Neuronal stem cell (in vitro differentiated cells): ENCODE measurements around the gene CLDN11.

Experiments
- DNase-seq: peaks from one replicate; pipeline ENCODE4 v3.0.0-alpha.2; 2013; ENCODE audit warnings: low spot score
- H2AFZ ChIP-seq: one replicate; pipeline ENCODE4 v1.6.1; 2013; ENCODE audit warnings: mild to moderate bottlenecking, low read length, inconsistent platforms
- H2AK5ac ChIP-seq: 2 replicates; pipeline ENCODE4 v1.6.1; 2013; ENCODE audit warnings: low read depth, mild to moderate bottlenecking, inconsistent platforms, low read length, moderate library complexity, mixed read lengths
- H2BK120ac ChIP-seq: 2 replicates; pipeline ENCODE4 v1.6.1; 2013; ENCODE audit warnings: low read depth, mild to moderate bottlenecking, inconsistent platforms, low read length, moderate library complexity, mixed read lengths
- H2BK12ac ChIP-seq: one replicate; pipeline ENCODE4 v1.6.1; 2013; ENCODE audit warnings: low read length, inconsistent platforms
- H2BK15ac ChIP-seq: 2 replicates; pipeline ENCODE4 v1.6.1; 2013; ENCODE audit warnings: mild to moderate bottlenecking, low read length, inconsistent platforms, mixed read lengths
- H2BK5ac ChIP-seq: one replicate; pipeline ENCODE4 v1.6.1; 2013; ENCODE audit warnings: inconsistent platforms, mild to moderate bottlenecking, low read length, moderate library complexity
- H3K14ac ChIP-seq: one replicate; pipeline ENCODE4 v1.6.1; 2013; ENCODE audit warnings: low read length, inconsistent platforms
- H3K18ac ChIP-seq: 2 replicates; pipeline ENCODE4 v1.6.1; 2013; ENCODE audit warnings: low read length, inconsistent platforms
- H3K23ac ChIP-seq: 2 replicates; pipeline ENCODE4 v1.6.1; 2013; ENCODE audit warnings: low read depth, mild to moderate bottlenecking, mixed read lengths, low read length, inconsistent platforms; ENCODE audit not compliant: poor library complexity
- H3K27ac ChIP-seq: replicated peaks from 3 replicates; pipeline ENCODE4 v1.5.1; 2013; ENCODE audit warnings: low read length, inconsistent platforms
- H3K27me3 ChIP-seq, 3 experiments: 2 replicates each; pipeline ENCODE4 v1.6.1; 2013; ENCODE audit warnings: low read length in 3 of 3, mild to moderate bottlenecking in 2 of 3, inconsistent platforms in 1 of 3, low read depth in 1 of 3, mixed read lengths in 1 of 3, moderate library complexity in 1 of 3; ENCODE audit not compliant: control insufficient read depth in 3 of 3, insufficient read depth in 3 of 3
- H3K36me3 ChIP-seq, 2 donors: replicated peaks in 1 of 2; 2 replicates each; pipeline ENCODE4 v1.6.1; 2013; ENCODE audit warnings: low read length in 2 of 2; ENCODE audit not compliant: control insufficient read depth in 2 of 2, insufficient read depth in 2 of 2
- H3K4ac ChIP-seq: 2 replicates; pipeline ENCODE4 v1.6.1; 2013; ENCODE audit warnings: inconsistent platforms, mild to moderate bottlenecking, low read length, moderate library complexity
- H3K4me1 ChIP-seq, 2 donors: 1 replicate in 1 of 2; 2 replicates in 1 of 2; pipeline ENCODE4 v1.6.1; 2013; ENCODE audit warnings: low read length in 2 of 2, low read depth in 1 of 2; ENCODE audit not compliant: control insufficient read depth in 2 of 2, insufficient read depth in 1 of 2
- H3K4me2 ChIP-seq: one replicate; pipeline ENCODE4 v1.6.1; 2013; ENCODE audit warnings: mild to moderate bottlenecking, low read length, inconsistent platforms; ENCODE audit not compliant: insufficient read depth, poor library complexity, severe bottlenecking
- H3K4me3 ChIP-seq, 2 donors: 2 replicates each; pipeline ENCODE4 v1.5.1; 2013; ENCODE audit warnings: low read length in 2 of 2, mild to moderate bottlenecking in 2 of 2, inconsistent platforms in 1 of 2, moderate library complexity in 1 of 2
- H3K79me1 ChIP-seq: one replicate; pipeline ENCODE4 v1.6.1; 2013; ENCODE audit warnings: low read depth, mild to moderate bottlenecking, inconsistent platforms, low read length, moderate library complexity
- H3K9ac ChIP-seq: one replicate; pipeline ENCODE4 v1.6.1; 2013; ENCODE audit warnings: mild to moderate bottlenecking, low read depth, low read length, inconsistent platforms; ENCODE audit not compliant: poor library complexity
- H3K9me3 ChIP-seq, 2 donors: replicated peaks in 1 of 2; 2 replicates each; pipeline versions ENCODE3 to v1.6.1; 2013; ENCODE audit warnings: low read length in 2 of 2, mild to moderate bottlenecking in 2 of 2, inconsistent platforms in 1 of 2, low read depth in 1 of 2, mixed read lengths in 1 of 2, moderate library complexity in 1 of 2; ENCODE audit not compliant: control insufficient read depth in 2 of 2, insufficient read depth in 1 of 2
- H4K8ac ChIP-seq: one replicate; pipeline ENCODE4 v1.6.1; 2013; ENCODE audit warnings: low read depth, mild to moderate bottlenecking, inconsistent platforms, low read length, moderate library complexity
- H4K91ac ChIP-seq: one replicate; pipeline ENCODE4 v1.6.1; 2013; ENCODE audit warnings: low read length, low read depth, mild to moderate bottlenecking, inconsistent platforms; ENCODE audit not compliant: poor library complexity
- WGBS, 2 donors: extraction: QIAGEN DNeasy Blood & Tissue Kit; methylation state at CpG; one replicate each; pipeline ENCODE4 v1.1.7; 2013; ENCODE audit warnings: missing lambda C conversion rate in 2 of 2, mixed read lengths in 1 of 2; ENCODE audit not compliant: insufficient read length in 2 of 2, insufficient replicate concordance in 1 of 2; ENCODE audit errors: extremely low coverage in 2 of 2; 5-methylcytosine and 5-hydroxymethylcytosine counted together

The CLDN11 gene

GRCh38 chr3:170386468-170386867 is 32.2 kb upstream of the CLDN11 start:
- WGBS, 2 donors, result no CpG with 5 or more reads among the region's 3 CpGs
- peaks cover 0 to 87% of the 10 kb centered on the region in 2 donors for H3K36me3 ChIP-seq

DNA sequence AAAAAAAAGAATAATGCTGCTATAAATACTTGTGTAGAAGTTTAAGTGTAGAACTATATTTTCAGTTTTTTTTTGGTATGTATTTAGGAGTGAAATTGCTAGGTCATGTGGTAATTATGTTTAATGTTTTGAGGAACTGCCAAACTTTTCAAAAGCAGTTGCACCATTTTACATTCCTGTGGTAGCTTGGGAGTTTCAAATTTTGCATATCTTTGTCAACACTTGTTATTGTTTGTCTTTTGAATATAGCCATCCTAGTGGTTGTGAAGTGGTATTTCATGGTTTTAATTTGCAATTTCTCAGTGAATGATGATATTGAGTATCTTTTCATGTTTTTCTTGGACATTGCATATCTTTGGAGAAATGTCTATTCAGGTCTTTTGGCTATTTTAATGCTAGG is 30.7 kb upstream of the CLDN11 start:
- Histone ChIP-seq H2AFZ (no peak overlapping the region), H3K4me2 (no peak overlapping the region), H3K36me3 (peaks cover 0 to 91% of the 10 kb centered on the region in 2 donors), H3K18ac (no peak overlapping the region), H3K27ac (no peak overlapping the region), H4K8ac (no peak overlapping the region), H2BK15ac (no peak overlapping the region), H3K4ac (no peak overlapping the region), H2BK120ac (no peak overlapping the region), H2BK5ac (no peak overlapping the region), H3K4me3 (no peak overlapping the region), H2AK5ac (no peak overlapping the region), H3K14ac (no peak overlapping the region), H3K79me1 (peaks cover 2% of the 10 kb centered on the region), H3K9me3 (peaks cover 0 to 18% of the 10 kb centered on the region in 2 donors), H4K91ac (no peak overlapping the region), H3K23ac (no peak overlapping the region), H3K9ac (no peak overlapping the region), H3K27me3 (no peaks in the 10 kb centered on the region), H2BK12ac (no peak overlapping the region), H3K4me1 (no peaks in the 10 kb centered on the region)
- DNase-seq, result no peak

More at GRCh38 chr3:170386468-170386867, 32.2 kb upstream of the CLDN11 start:
- Histone ChIP-seq H3K14ac (no peak overlapping the region), H2BK120ac (no peak overlapping the region), H2BK15ac (no peak overlapping the region), H2BK5ac (no peak overlapping the region), H3K18ac (no peak overlapping the region), H3K4me1 (no peaks in the 10 kb centered on the region), H3K27ac (no peak overlapping the region), H3K9ac (no peak overlapping the region), H3K79me1 (peaks cover 2% of the 10 kb centered on the region), H3K27me3 (no peaks in the 10 kb centered on the region), H4K8ac (no peak overlapping the region), H4K91ac (no peak overlapping the region), H3K4me3 (no peak overlapping the region), H3K9me3 (peaks cover 0 to 18% of the 10 kb centered on the region in 2 donors), H2BK12ac (no peak overlapping the region), H3K4me2 (no peak overlapping the region), H3K4ac (no peak overlapping the region), H2AFZ (no peak overlapping the region), H2AK5ac (no peak overlapping the region), H3K23ac (no peak overlapping the region)
- DNase-seq, result no peak

DNA sequence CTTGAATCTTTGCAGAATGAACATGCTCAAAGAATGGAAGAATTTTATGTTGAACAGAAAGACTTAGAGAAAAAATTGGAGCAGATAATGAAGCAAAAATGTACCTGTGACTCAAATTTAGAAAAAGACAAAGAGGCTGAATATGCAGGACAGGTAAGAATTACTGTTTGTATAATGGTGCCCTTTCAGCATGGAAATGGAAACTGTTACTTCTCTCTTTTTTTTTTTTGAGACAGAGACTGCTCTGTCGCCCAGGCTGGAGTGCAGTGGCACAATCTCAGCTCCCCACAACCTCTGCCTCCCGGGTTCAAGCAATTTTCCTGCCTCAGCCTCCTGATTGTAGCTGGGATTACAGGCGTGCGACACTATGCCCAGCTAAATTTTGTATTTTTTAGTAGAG is 27.6 kb upstream of the CLDN11 start:
- H4K8ac ChIP-seq, result no peak overlapping the region
- H3K18ac ChIP-seq, result no peak overlapping the region
- H4K91ac ChIP-seq, result no peak overlapping the region
- no peak overlapping the region for H3K4me2 ChIP-seq
- no peak overlapping the region for H2BK15ac ChIP-seq
- no peak overlapping the region for H3K9ac ChIP-seq
- no peak for DNase-seq
- no peak overlapping the region for H2AK5ac ChIP-seq
- peaks cover 2% of the 10 kb centered on the region for H3K79me1 ChIP-seq
- no peak overlapping the region for H3K4ac ChIP-seq
- no peak overlapping the region for H3K4me3 ChIP-seq
- H2BK5ac ChIP-seq, result no peak overlapping the region
- H3K23ac ChIP-seq, result no peak overlapping the region
- peaks cover 0 to 18% of the 10 kb centered on the region in 2 donors for H3K9me3 ChIP-seq
- no peak overlapping the region for H2BK12ac ChIP-seq
- H3K27ac ChIP-seq, result no peak overlapping the region
- no peak overlapping the region for H2AFZ ChIP-seq
- no peaks in the 10 kb centered on the region for H3K27me3 ChIP-seq
- no peaks in the 10 kb centered on the region for H3K4me1 ChIP-seq
- WGBS, 2 donors, result no CpG with 5 or more reads among the region's 4 CpGs
- H3K36me3 ChIP-seq, result peaks cover 0 to 84% of the 10 kb centered on the region in 2 donors
- H3K14ac ChIP-seq, result no peak overlapping the region
- H2BK120ac ChIP-seq, result no peak overlapping the region

GRCh38 chr3:170397685-170398084 is 21.0 kb upstream of the CLDN11 start:
- no CpG with 5 or more reads among the region's 6 CpGs for WGBS, 2 donors
- Histone ChIP-seq H3K4ac (no peak overlapping the region), H3K4me2 (no peak overlapping the region), H2AK5ac (no peak overlapping the region), H2BK15ac (no peak overlapping the region), H2BK12ac (no peak overlapping the region), H3K14ac (no peak overlapping the region), H3K36me3 (peaks cover 0 to 42% of the 10 kb centered on the region in 2 donors), H3K27me3 (no peaks in the 10 kb centered on the region), H2AFZ (no peak overlapping the region), H3K23ac (no peak overlapping the region), H3K27ac (no peak overlapping the region), H3K4me3 (no peak overlapping the region), H4K91ac (no peak overlapping the region), H2BK120ac (no peak overlapping the region), H3K4me1 (no peaks in the 10 kb centered on the region), H4K8ac (no peak overlapping the region), H2BK5ac (no peak overlapping the region), H3K79me1 (no peaks in the 10 kb centered on the region), H3K9me3 (peaks cover 0 to 4% of the 10 kb centered on the region in 2 donors), H3K9ac (no peak overlapping the region), H3K18ac (no peak overlapping the region)
- no peak for DNase-seq
